Prostate gland (tissue), 2 donors: ENCODE results near the gene PLA2G12A. TPM values are rescaled to one million over a fixed set of nuclear protein-coding genes. Genes with fewer than 3 reads are reported as not detected.

ENCODE experiments used
- DNase-seq: peaks from one replicate; pipeline ENCODE4 v3.0.0-alpha.2; 2019; ENCODE audit warnings: low spot score
- H3K27ac ChIP-seq, 2 donors: fragments of 200-600 bp; sonication (generic); 2 replicates each; pipeline ENCODE4 v1.5.1; 2017 to 2019
- H3K27me3 ChIP-seq: fragments of 200-600 bp; sonication (generic); replicated peaks from 2 replicates; pipeline ENCODE4 v1.5.1; 2019; ENCODE audit not compliant: insufficient read depth
- H3K36me3 ChIP-seq, 2 donors: fragments of 200-600 bp; sonication (generic); 1 replicate in 1 of 2; 2 replicates in 1 of 2; pipeline versions ENCODE4 v1.5.1 to v1.8.1; 2017 to 2019
- H3K4me1 ChIP-seq: fragments of 200-600 bp; sonication (generic); replicated peaks from 2 replicates; pipeline ENCODE4 v1.5.1; 2019
- H3K4me3 ChIP-seq, 2 donors: fragments of 200-600 bp; sonication (generic); 2 replicates each; pipeline ENCODE4 v1.5.1; 2017 to 2019
- H3K9me3 ChIP-seq: fragments of 200-600 bp; sonication (generic); 2 replicates; pipeline ENCODE4 v1.5.1; 2017
- CTCF ChIP-seq, 4 experiments: fragments of 200-600 bp in 2 of 4; fragments of 450-650 bp in 2 of 4; sonication (generic) in 2 of 4; IDR thresholded peaks; 1 replicate in 3 of 4; 2 replicates in 1 of 4; pipeline ENCODE4 v1.5.1; 2016 to 2019; ENCODE audit warnings: antibody characterized with exemption in 4 of 4, mild to moderate bottlenecking in 2 of 4, moderate library complexity in 2 of 4
- POLR2A ChIP-seq: fragments of 450-650 bp; IDR thresholded peaks from one replicate; pipeline ENCODE4 v1.6.1; 2016; ENCODE audit warnings: antibody characterized with exemption, mild to moderate bottlenecking
- POLR2AphosphoS5 ChIP-seq: sonication (generic); formaldehyde crosslinking; IDR thresholded peaks from one replicate; pipeline ENCODE4 v1.6.1; 2017; ENCODE audit warnings: antibody characterized with exemption
- WGBS: methylation state at CpG from one replicate; pipeline ENCODE4 v1.1.5; 2018; 5-methylcytosine and 5-hydroxymethylcytosine counted together
- intact Hi-C: fragments of 100-400 bp; cut with DNase I; formaldehyde crosslinking; loops from one replicate; pipeline ENCODE4 v1.14.2; 2022
- total RNA-seq, 2 donors: library from RNA; depleted of rRNA; stranded (reverse); fragments of >200 nt; gene quantifications; one replicate each; pipeline ENCODE4 v1.1.0, GENCODE V29; 2016

Gene PLA2G12A
- total RNA-seq, 2 donors from 2014 or later: 20.2 to 122 TPM

- WGBS: 78% methylated on average over 3 of the region's 3 CpGs
- no peak for TF ChIP-seq CTCF (IDR thresholded peaks at IDR 0.05)
- no peak for TF ChIP-seq POLR2A
- TF ChIP-seq POLR2AphosphoS5: no peak
- Histone ChIP-seq H3K27me3 (no peaks in the 10 kb centered on the region), H3K36me3 (no peaks in the 10 kb centered on the region), H3K27ac (no peak overlapping the region), H3K9me3 (no peaks in the 10 kb centered on the region), H3K4me3 (no peak overlapping the region), H3K4me1 (no peaks in the 10 kb centered on the region)
- intact Hi-C loops: no loop called here
- no peak for DNase-seq
Measured at GRCh38 chr4:109755656-109756055, 25.8 kb upstream of the PLA2G12A start.

GRCh38 chr4:109754093-109754857 lies 24.4 kb upstream of the PLA2G12A start:
- TF ChIP-seq CTCF (IDR thresholded peaks at IDR 0.05) (no peak), POLR2A (no peak), POLR2AphosphoS5 (no peak)
- no peaks in the 10 kb centered on the region for H3K36me3 ChIP-seq
- WGBS: 83% methylated on average over 7 of the region's 7 CpGs
- H3K27me3 ChIP-seq: no peaks in the 10 kb centered on the region
- no peak for DNase-seq
- no peak overlapping the region for H3K4me3 ChIP-seq
- H3K9me3 ChIP-seq: no peaks in the 10 kb centered on the region
- no peak overlapping the region for H3K27ac ChIP-seq
- no peaks in the 10 kb centered on the region for H3K4me1 ChIP-seq
- intact Hi-C loops: no loop called here

GRCh38 chr4:109752525-109752924 lies 22.7 kb upstream of the PLA2G12A start:
- DNase-seq: no peak
- no peak overlapping the region for H3K27ac ChIP-seq
- no peak for TF ChIP-seq CTCF (IDR thresholded peaks at IDR 0.05)
- no peak for TF ChIP-seq POLR2AphosphoS5
- TF ChIP-seq POLR2A: no peak
- no peaks in the 10 kb centered on the region for H3K27me3 ChIP-seq
- no peaks in the 10 kb centered on the region for H3K9me3 ChIP-seq
- H3K36me3 ChIP-seq: no peaks in the 10 kb centered on the region
- no peaks in the 10 kb centered on the region for H3K4me1 ChIP-seq
- H3K4me3 ChIP-seq: no peak overlapping the region
- intact Hi-C loops: no loop called here
- WGBS: 0% methylated on average over 1 of the region's 1 CpG

GRCh38 chr4:109751852-109752251 lies 22.0 kb upstream of the PLA2G12A start:
- H3K27ac ChIP-seq: no peak overlapping the region
- no peaks in the 10 kb centered on the region for H3K4me1 ChIP-seq
- no peaks in the 10 kb centered on the region for H3K9me3 ChIP-seq
- no peaks in the 10 kb centered on the region for H3K27me3 ChIP-seq
- no peak for DNase-seq
- no peaks in the 10 kb centered on the region for H3K36me3 ChIP-seq
- WGBS: 77% methylated on average over 4 of the region's 4 CpGs
- TF ChIP-seq POLR2A: no peak
- no peak for TF ChIP-seq CTCF (IDR thresholded peaks at IDR 0.05)
- no peak for TF ChIP-seq POLR2AphosphoS5
- intact Hi-C loops: no loop called here
- H3K4me3 ChIP-seq: no peak overlapping the region

GRCh38 chr4:109750652-109751244 lies 20.9 kb upstream of the PLA2G12A start:
- TF ChIP-seq CTCF (IDR thresholded peaks at IDR 0.05): no peak
- no peak for TF ChIP-seq POLR2A
- TF ChIP-seq POLR2AphosphoS5: no peak
- no peak for DNase-seq
- intact Hi-C loops: no loop called here
- Histone ChIP-seq H3K36me3 (no peaks in the 10 kb centered on the region), H3K9me3 (no peaks in the 10 kb centered on the region), H3K27me3 (no peaks in the 10 kb centered on the region), H3K4me1 (no peaks in the 10 kb centered on the region), H3K4me3 (no peak overlapping the region), H3K27ac (no peak overlapping the region)
- 90% methylated on average over 4 of the region's 4 CpGs for WGBS
